ENCODE data around the gene TP53BP2. TPM values are rescaled to one million over a fixed set of nuclear protein-coding genes. Genes with fewer than 3 reads are reported as not detected.

The TP53BP2 gene
- total and polyA plus RNA-seq, 12 donors, result 5.9 to 25.3 (median 20.1) TPM

DNA sequence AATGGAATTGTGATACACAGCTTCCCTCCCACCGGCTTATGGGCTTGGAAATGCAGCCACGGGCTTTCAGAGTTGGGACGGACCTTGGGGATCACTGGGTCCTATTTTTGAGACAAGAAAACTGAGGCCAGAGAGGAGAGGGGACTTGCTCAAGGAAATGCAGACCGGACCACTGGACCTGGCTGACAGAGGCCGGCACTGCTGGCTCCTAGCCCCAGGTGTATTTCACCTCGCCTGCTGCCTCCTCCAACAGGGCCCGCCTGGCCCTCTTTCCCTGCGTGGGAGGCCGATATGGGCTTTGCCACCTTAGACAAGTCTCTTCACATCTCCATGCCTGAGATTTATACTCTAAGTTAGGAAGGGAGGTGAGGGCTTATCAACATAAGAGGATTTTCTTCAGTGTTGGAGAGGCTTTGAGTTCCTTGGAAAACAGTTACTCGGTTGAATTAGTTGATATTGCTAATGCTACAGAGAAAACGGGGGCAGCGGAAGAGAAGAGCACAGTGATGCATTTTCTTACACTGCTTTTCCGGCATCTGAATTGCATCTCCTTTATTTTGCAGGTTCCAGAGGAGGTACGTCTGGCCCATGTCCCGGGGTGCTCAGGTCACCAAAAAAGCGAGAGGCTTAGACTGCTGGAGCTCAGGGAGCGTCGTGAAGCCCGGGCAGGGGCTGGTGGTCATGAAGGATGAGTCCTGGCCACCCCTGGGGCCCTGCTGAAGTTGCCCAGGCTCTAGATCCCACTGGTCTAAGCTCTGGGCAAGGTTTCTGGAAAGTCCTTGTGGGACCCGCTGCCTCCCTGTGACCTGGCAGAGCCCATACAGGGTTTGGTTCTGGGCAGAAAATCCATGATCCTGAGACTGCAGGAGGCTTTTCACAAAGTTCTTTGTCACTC lies 88.7 kb downstream of the TP53BP2 start:
- Histone ChIP-seq H3K36me3 (peaks cover 0 to 100% (median 84%) of the 10 kb centered on the region in 9 donors), H3K27ac (no peak overlapping the region), H3K27me3 (no peaks in the 10 kb centered on the region), H3K4me1 (peaks cover 0 to 15% (median 0%) of the 10 kb centered on the region in 9 donors), H3K4me3 (no peak overlapping the region), H3K9me3 (no peaks in the 10 kb centered on the region)
- DNase-seq, result no peak
- intact Hi-C loops (cut with DNase I), result no loop called here
- TF ChIP-seq, protein P1, sequence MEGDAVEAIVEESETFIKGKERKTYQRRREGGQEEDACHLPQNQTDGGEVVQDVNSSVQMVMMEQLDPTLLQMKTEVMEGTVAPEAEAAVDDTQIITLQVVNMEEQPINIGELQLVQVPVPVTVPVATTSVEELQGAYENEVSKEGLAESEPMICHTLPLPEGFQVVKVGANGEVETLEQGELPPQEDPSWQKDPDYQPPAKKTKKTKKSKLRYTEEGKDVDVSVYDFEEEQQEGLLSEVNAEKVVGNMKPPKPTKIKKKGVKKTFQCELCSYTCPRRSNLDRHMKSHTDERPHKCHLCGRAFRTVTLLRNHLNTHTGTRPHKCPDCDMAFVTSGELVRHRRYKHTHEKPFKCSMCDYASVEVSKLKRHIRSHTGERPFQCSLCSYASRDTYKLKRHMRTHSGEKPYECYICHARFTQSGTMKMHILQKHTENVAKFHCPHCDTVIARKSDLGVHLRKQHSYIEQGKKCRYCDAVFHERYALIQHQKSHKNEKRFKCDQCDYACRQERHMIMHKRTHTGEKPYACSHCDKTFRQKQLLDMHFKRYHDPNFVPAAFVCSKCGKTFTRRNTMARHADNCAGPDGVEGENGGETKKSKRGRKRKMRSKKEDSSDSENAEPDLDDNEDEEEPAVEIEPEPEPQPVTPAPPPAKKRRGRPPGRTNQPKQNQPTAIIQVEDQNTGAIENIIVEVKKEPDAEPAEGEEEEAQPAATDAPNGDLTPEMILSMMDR (IDR thresholded peaks at IDR 0.05), result no peak
- WGBS, 2 donors, result 92% methylated on average over 20 of the region's 20 CpGs
- no peak for ATAC-seq

DNA sequence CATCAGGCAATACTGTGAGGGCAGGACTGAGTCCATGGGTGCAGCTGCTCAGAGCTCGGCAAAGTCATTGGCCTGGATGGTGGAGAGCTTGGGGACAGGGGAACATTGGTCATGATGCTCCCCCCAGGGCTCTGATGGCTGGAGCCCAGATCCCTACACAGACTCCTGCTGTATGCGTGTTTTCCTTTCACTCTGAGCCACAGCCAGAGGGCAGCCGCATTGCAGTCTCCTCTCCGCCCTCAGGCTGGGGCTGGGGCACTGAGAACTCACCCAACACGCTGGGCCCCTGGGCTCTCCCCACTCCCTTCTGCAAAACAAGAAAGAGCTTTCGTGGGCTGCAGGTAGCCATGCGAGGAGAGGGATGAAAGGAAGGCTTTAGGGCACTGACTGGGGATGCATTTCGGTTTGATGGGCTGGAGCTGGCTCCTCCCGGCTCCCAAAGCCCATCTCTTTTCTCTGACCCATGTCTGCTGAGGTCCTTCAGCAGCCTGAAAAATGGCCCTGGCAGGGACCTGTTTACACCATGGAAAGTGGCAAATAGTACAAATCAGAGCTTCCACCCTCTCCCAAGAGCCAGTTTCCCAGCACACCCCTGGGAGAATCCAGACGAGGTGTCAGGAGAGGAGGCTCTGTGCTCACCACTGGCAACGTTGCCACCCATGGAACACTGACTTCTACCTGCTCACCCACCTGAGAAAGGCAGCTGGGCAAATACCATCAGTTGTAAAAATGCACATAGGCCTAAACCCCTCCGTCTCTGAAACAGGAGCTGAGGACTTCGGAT lies 89.6 kb downstream of the TP53BP2 start:
- peak in 1 of 8 donors; percentile 20 for ATAC-seq
- no peaks in the 10 kb centered on the region for H3K9me3 ChIP-seq
- intact Hi-C loops (cut with DNase I), result no loop called here
- no peak overlapping the region for H3K27ac ChIP-seq
- H3K27me3 ChIP-seq, result no peaks in the 10 kb centered on the region
- DNase-seq, result no peak
- TF ChIP-seq, protein P1 (IDR thresholded peaks at IDR 0.05), result no peak
- H3K4me1 ChIP-seq, result peaks cover 0 to 9% (median 0%) of the 10 kb centered on the region in 9 donors
- H3K36me3 ChIP-seq, result peaks cover 2 to 100% (median 85%) of the 10 kb centered on the region in 9 donors
- H3K4me3 ChIP-seq, result no peak overlapping the region
- 84 to 88% methylated on average over 13 of the region's 13 CpGs for WGBS, 2 donors

DNA sequence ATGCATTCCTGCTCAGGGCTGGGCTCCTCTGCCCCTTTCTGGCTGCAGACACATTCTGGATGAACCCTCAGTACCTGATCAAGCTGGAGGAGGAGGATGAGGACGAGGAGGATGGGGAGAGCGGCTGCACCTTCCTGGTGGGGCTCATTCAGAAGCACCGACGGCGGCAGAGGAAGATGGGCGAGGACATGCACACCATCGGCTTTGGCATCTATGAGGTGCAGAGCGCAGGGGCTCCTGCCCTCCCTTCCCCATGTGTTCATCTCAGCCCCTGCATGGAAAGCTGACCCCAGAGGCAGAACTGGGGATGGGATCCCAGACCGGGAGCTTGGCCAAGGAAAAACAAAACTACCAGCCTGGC lies 90.3 kb downstream of the TP53BP2 start:
- no peak overlapping the region for H3K4me3 ChIP-seq
- H3K36me3 ChIP-seq, result peaks cover 6 to 100% (median 84%) of the 10 kb centered on the region in 9 donors
- H3K4me1 ChIP-seq, result peaks cover 0 to 2% (median 0%) of the 10 kb centered on the region in 9 donors
- TF ChIP-seq, protein P1 (IDR thresholded peaks at IDR 0.05), result no peak
- H3K27me3 ChIP-seq, result no peaks in the 10 kb centered on the region
- H3K9me3 ChIP-seq, result no peaks in the 10 kb centered on the region
- WGBS, 2 donors, result 88 to 92% methylated on average over 9 of the region's 9 CpGs
- intact Hi-C loops (cut with DNase I), result no loop called here
- no peak for ATAC-seq
- H3K27ac ChIP-seq, result no peak overlapping the region
- no peak for DNase-seq

DNA sequence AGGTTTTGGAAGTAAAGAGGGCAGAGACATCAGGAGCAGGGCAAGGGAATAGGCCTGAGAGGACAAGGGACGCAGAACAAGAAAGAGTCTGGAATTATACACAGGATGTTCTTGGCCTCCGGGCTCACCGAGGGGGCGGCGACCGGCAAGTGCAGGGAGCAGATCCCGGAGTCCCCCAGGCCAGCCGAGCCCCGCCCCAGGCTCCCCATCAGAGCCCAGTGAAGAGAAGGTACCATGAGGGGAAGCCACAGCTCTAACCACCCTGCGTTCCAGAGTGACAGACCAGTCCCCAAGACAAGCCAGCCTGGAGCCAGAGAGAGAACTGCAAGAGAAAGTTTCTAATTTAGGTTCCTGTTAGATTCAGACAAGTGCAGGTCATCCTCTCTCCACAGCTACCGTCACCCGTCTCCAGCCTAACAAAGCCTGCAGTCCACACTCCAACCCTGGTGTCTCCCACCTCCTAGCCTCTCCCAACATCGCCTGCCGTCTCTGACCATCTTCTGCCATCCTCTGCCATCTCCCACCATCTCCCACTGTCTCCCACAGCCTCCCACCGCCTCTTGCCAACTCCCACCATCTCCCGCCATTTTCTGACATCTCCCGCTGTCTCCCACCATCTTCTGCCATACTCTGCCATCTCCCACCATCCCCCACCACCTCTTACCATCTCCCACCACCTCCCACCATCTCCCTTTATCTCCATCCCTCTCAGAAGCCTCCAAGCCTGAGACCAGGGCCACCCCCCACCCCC lies 90.9 kb downstream of the TP53BP2 start:
- Histone ChIP-seq H3K4me3 (no peak overlapping the region), H3K9me3 (no peaks in the 10 kb centered on the region), H3K27me3 (no peaks in the 10 kb centered on the region), H3K27ac (no peak overlapping the region), H3K4me1 (no peaks in the 10 kb centered on the region), H3K36me3 (peaks cover 6 to 100% (median 85%) of the 10 kb centered on the region in 9 donors)
- intact Hi-C loops (cut with DNase I), result loop anchor here in 1 of 10 donors (5.0 kb wide), 1 partner anchor 58 kb away; no protein-coding TSS in a partner anchor
- ATAC-seq (no peak), DNase-seq (no peak)
- 87 to 90% methylated on average over 17 of the region's 17 CpGs for WGBS, 2 donors
- TF ChIP-seq, protein P1 (IDR thresholded peaks at IDR 0.05), result no peak

Data from heart right ventricle (tissue), 16 donors.